HepG2 (cell line): ENCODE data around the gene PELI3. TPM values are rescaled to one million over a fixed set of nuclear protein-coding genes. Genes with fewer than 3 reads are reported as not detected.

Experiments
- ATAC-seq: fragments of 200-7000 bp; cut with Tn5 transposase; 3 replicates; pipeline ENCODE4 v1.9.1; 2020; ENCODE audit warnings: mild to moderate bottlenecking, moderate library complexity
- BruUV-seq: library from RNA; stranded (reverse); fragments of 400-500 nt; replicated peaks from 2 replicates; lab custom pipeline; 2021; lab: Mats Ljungman, UMichigan
- CTCF ChIA-PET: fragments of 300-600 bp; formaldehyde crosslinking; extraction: SDS; loops from one replicate; lab custom pipeline; 2021; ENCODE audit warnings: low total read pairs, inconsistent platforms, low intra/inter-chr PET ratio; lab: Yijun Ruan, JAX
- POLR2A ChIA-PET: fragments of 350-600 bp; sonication (Branson Sonifier 250); formaldehyde crosslinking; loops from one replicate; lab custom pipeline; 2020; ENCODE audit warnings: antibody characterized with exemption, inconsistent platforms; lab: Yijun Ruan, JAX
- DNase-seq: peaks from one replicate; pipeline ENCODE4 v3.0.0-alpha.2; 2015; ENCODE audit warnings: low spot score
- FAIRE-seq: peaks from 3 replicates; lab custom pipeline; 2011; peaks lifted over from hg19 to GRCh38; lab: Jason Lieb, UNC
- H2AFZ ChIP-seq: one replicate; pipeline ENCODE4 v1.6.1; 2011; ENCODE audit warnings: low read length, inconsistent platforms
- H3K27ac ChIP-seq: fragments of 300-600 bp; 3 replicates; pipeline ENCODE4 v1.8.0; 2011; ENCODE audit warnings: mixed run types, mild to moderate bottlenecking, mixed read lengths, low read length, inconsistent platforms; ENCODE audit not compliant: insufficient read depth; ENCODE audit errors: extremely low read length
- H3K27me3 ChIP-seq, 2 experiments: fragments of 200-600 bp in 1 of 2; 2 replicates in 1 of 2; 3 replicates in 1 of 2; pipeline versions ENCODE4 v1.6.0 to v1.8.0; 2011; ENCODE audit warnings: low read length in 2 of 2, mild to moderate bottlenecking in 2 of 2, moderate library complexity in 2 of 2, inconsistent platforms in 1 of 2; ENCODE audit not compliant: insufficient read depth in 2 of 2, control insufficient read depth in 1 of 2
- H3K36me3 ChIP-seq, 2 experiments: fragments of 200-600 bp in 1 of 2; replicated peaks in 1 of 2; 2 replicates in 1 of 2; 3 replicates in 1 of 2; pipeline versions ENCODE4 v1.5.1 to v1.8.0; 2011; ENCODE audit warnings: low read length in 2 of 2, inconsistent platforms in 1 of 2; ENCODE audit not compliant: insufficient read depth in 2 of 2, control insufficient read depth in 1 of 2
- H3K4me1 ChIP-seq: 2 replicates; pipeline ENCODE4 v1.5.1; 2012; ENCODE audit warnings: low read length, inconsistent platforms; ENCODE audit not compliant: insufficient read depth
- H3K4me2 ChIP-seq: 2 replicates; pipeline ENCODE4 v1.6.0; 2011; ENCODE audit warnings: low read depth, low read length, inconsistent platforms
- H3K4me3 ChIP-seq, 3 experiments: fragments of 200-600 bp in 1 of 3; sonication (generic), shearing (Covaris generic) in 1 of 3; replicated peaks in 1 of 3; 2 replicates each; pipeline ENCODE4 v1.5.1; 2011 to 2016; ENCODE audit warnings: low read length in 3 of 3, inconsistent platforms in 2 of 3, low read depth in 2 of 3, mild to moderate bottlenecking in 2 of 3, control low read depth in 1 of 3, mixed read lengths in 1 of 3; ENCODE audit not compliant: insufficient read depth in 1 of 3
- H3K79me2 ChIP-seq: one replicate; pipeline ENCODE4 v1.6.1; 2011; ENCODE audit warnings: low read length, inconsistent platforms; ENCODE audit not compliant: insufficient read depth
- H3K9ac ChIP-seq: 2 replicates; pipeline ENCODE4 v1.6.0; 2011; ENCODE audit warnings: mild to moderate bottlenecking, low read depth, low read length, inconsistent platforms; ENCODE audit not compliant: insufficient read depth
- H3K9me3 ChIP-seq: 2 replicates; pipeline ENCODE4 v1.5.1; 2012; ENCODE audit warnings: mild to moderate bottlenecking, low read length
- H4K20me1 ChIP-seq: 2 replicates; pipeline ENCODE4 v1.6.0; 2011; ENCODE audit warnings: inconsistent platforms, mild to moderate bottlenecking, low read length, moderate library complexity; ENCODE audit not compliant: insufficient read depth
- KLF15 ChIP-seq: sonication (generic); formaldehyde crosslinking; IDR thresholded peaks from 2 replicates; pipeline ENCODE4 v1.8.1; 2023; ENCODE audit warnings: borderline replicate concordance, mild to moderate bottlenecking, inconsistent platforms, missing genetic modification reagents, mixed read lengths
- RXRA ChIP-seq: sonication (generic); formaldehyde crosslinking; IDR thresholded peaks from 2 replicates; pipeline ENCODE4 v1.5.1; 2020; ENCODE audit warnings: missing genetic modification reagents
- THYN1 ChIP-seq: sonication (generic); formaldehyde crosslinking; IDR thresholded peaks from 2 replicates; pipeline ENCODE4 v1.8.1; 2023; ENCODE audit warnings: low read depth, mild to moderate bottlenecking, moderate library complexity, missing genetic modification reagents, borderline replicate concordance
- ZBTB3 ChIP-seq: sonication (generic); formaldehyde crosslinking; IDR thresholded peaks from 2 replicates; pipeline ENCODE4 v1.4.0; 2020; ENCODE audit warnings: low read depth, mild to moderate bottlenecking, moderate library complexity, missing genetic modification reagents, borderline replicate concordance
- ZBTB7B ChIP-seq: sonication (generic); formaldehyde crosslinking; IDR thresholded peaks from 2 replicates; pipeline ENCODE4 v1.4.0; 2020; ENCODE audit warnings: missing genetic modification reagents
- ZFP90 ChIP-seq: sonication (generic); formaldehyde crosslinking; IDR thresholded peaks from 2 replicates; pipeline ENCODE4 v1.8.0; 2022; ENCODE audit warnings: missing genetic modification reagents, mild to moderate bottlenecking, inconsistent platforms, borderline replicate concordance
- ZNF446 ChIP-seq: sonication (generic); formaldehyde crosslinking; IDR thresholded peaks from 2 replicates; pipeline ENCODE4 v1.5.0; 2020; ENCODE audit warnings: mild to moderate bottlenecking, missing genetic modification reagents
- WGBS: methylation state at CpG from one replicate; pipeline ENCODE4 v1.1.6; 2017; ENCODE audit warnings: low lambda C conversion rate; 5-methylcytosine and 5-hydroxymethylcytosine counted together
- in situ Hi-C: cut with HindIII; loops from 2 replicates; pipeline ENCODE4 v1.10.0; 2017; ENCODE audit warnings: low pct_unique_long_range_greater_than_20kb; ENCODE audit not compliant: extremely low pct_ligation_motif_present
- intact Hi-C: fragments of 100-400 bp; cut with micrococcal nuclease; formaldehyde crosslinking; loops from one replicate; pipeline ENCODE4 v1.10.0; 2022; ENCODE audit not compliant: unreplicated experiment
- polyA plus RNA-seq, 8 experiments: library from polyadenylated mRNA; depleted of rRNA in 3 of 8; stranded (reverse) in 7 of 8; unstranded in 1 of 8; fragments of >200 nt; fragmentation: Illumina TruSeq in 4 of 8; extraction: Trizol in 4 of 8; gene quantifications; 2 replicates each; pipeline versions ENCODE4 v1.2.1 to v1.2.3, GENCODE V29; 2011 to 2016; ENCODE audit warnings: low read depth in 4 of 8, missing spikeins in 1 of 8, mixed read lengths in 1 of 8; ENCODE audit not compliant: insufficient read depth in 1 of 8
- total RNA-seq, 5 experiments: library from RNA; depleted of rRNA; stranded (reverse); fragments of >200 nt; fragmentation: Illumina TruSeq; extraction: Trizol; gene quantifications; 2 replicates each; pipeline ENCODE4 v1.2.3, GENCODE V29; 2016; ENCODE audit warnings: low read depth in 1 of 5
- TF ChIP-seq, protein P1 (sequence below): sonication (generic); formaldehyde crosslinking; IDR thresholded peaks from 2 replicates; pipeline ENCODE4 v1.5.1; 2020; ENCODE audit warnings: missing genetic modification reagents, mild to moderate bottlenecking, borderline replicate concordance
- TF ChIP-seq, protein P2 (sequence below): sonication (generic); formaldehyde crosslinking; IDR thresholded peaks from 2 replicates; pipeline ENCODE4 v1.8.1; 2023; ENCODE audit warnings: missing genetic modification reagents, inconsistent platforms, borderline replicate concordance
- TF ChIP-seq, protein P3 (sequence below): sonication (generic); formaldehyde crosslinking; IDR thresholded peaks from 2 replicates; pipeline ENCODE4 v1.9.0; 2021; ENCODE audit warnings: missing genetic modification reagents, borderline replicate concordance

Gene PELI3
- total and polyA plus RNA-seq, 2 of the 13 experiments (the other 11 are each of a cell fraction or from before 2014, with no cell fraction given) = 2.0 to 4.0 TPM

DNA sequence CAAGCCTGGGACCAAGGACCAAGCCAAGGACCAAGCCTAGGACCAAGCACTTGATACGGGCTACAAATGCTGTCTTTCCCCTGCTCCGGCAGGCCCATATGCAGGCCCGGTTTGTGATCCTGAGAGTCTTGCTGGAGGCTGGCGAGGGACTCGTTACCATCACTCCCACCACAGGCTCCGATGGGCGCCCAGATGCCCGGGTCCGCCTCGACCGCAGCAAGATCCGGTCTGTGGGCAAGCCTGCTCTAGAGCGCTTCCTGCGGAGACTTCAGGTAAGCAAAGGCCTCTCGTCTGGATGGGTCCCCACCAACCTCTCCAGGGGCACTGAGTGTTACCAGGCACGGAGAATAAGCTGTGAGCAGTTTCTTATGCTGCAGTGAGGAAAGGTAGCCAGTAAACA, 30.5 kb downstream of the PELI3 start:
- in situ Hi-C loops (no loop called here), intact Hi-C loops (no loop called here)
- peaks cover 15 to 24% of the 10 kb centered on the region in 2 experiments; a peak in 4 of 5 replicates for H3K36me3 ChIP-seq
- FAIRE-seq = no peak
- H2AFZ ChIP-seq = no peak overlapping the region
- no peak overlapping the region for H3K9ac ChIP-seq
- TF ChIP-seq, protein P1, sequence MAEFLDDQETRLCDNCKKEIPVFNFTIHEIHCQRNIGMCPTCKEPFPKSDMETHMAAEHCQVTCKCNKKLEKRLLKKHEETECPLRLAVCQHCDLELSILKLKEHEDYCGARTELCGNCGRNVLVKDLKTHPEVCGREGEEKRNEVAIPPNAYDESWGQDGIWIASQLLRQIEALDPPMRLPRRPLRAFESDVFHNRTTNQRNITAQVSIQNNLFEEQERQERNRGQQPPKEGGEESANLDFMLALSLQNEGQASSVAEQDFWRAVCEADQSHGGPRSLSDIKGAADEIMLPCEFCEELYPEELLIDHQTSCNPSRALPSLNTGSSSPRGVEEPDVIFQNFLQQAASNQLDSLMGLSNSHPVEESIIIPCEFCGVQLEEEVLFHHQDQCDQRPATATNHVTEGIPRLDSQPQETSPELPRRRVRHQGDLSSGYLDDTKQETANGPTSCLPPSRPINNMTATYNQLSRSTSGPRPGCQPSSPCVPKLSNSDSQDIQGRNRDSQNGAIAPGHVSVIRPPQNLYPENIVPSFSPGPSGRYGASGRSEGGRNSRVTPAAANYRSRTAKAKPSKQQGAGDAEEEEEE (CRISPR knock-in tag) = no peak
- no peak for TF ChIP-seq ZNF446 (CRISPR knock-in tag)
- no peak for TF ChIP-seq KLF15 (CRISPR knock-in tag)
- no peak for TF ChIP-seq RXRA (CRISPR knock-in tag)
- no peak for TF ChIP-seq THYN1 (CRISPR knock-in tag)
- H3K4me3 ChIP-seq = no peak overlapping the region
- no peak for ATAC-seq
- H3K4me1 ChIP-seq = peaks cover 8% of the 10 kb centered on the region; the same call in 1 of the 2 replicates
- no peak for DNase-seq
- no peaks in the 10 kb centered on the region for H4K20me1 ChIP-seq
- H3K4me2 ChIP-seq = no peak overlapping the region
- H3K79me2 ChIP-seq = no peaks in the 10 kb centered on the region
- no peak overlapping the region for H3K27ac ChIP-seq
- H3K9me3 ChIP-seq = no peaks in the 10 kb centered on the region
- H3K27me3 ChIP-seq = no peaks in the 10 kb centered on the region
- 93% methylated on average over 12 of the region's 16 CpGs for WGBS
- ChIA-PET CTCF (no interaction called here), POLR2A (no interaction called here)
- no TSS peak for BruUV-seq

DNA sequence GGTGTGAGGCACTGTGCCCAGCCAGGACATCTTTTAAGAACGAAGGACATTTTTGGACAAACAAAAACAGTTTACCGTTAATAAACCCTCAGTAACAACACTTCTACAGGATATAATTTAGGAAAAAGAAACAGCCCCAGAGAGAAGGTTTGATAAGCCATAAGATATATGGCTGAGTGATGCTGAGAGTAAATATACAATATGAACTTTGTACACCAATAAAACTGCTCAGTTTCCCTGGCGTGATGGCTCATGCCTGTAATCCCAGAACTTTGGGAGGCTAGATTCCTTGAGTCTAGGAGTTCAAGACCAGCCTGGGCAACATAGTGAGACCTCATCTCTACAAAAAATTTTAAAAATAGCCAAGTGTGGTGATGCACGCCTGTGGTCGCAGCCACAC, 31.8 kb downstream of the PELI3 start:
- 94% methylated on average over 5 of the region's 5 CpGs for WGBS
- no TSS peak for BruUV-seq
- CTCF ChIA-PET = no interaction called here
- intact Hi-C loops (no loop called here), in situ Hi-C loops (no loop called here)
- Histone ChIP-seq H2AFZ (no peak overlapping the region), H3K36me3 (peaks cover 7 to 13% of the 10 kb centered on the region in 2 experiments; a peak in 4 of 5 replicates), H3K4me3 (no peak overlapping the region), H3K27ac (no peak overlapping the region), H3K4me1 (no peaks in the 10 kb centered on the region), H3K9ac (no peak overlapping the region), H4K20me1 (no peaks in the 10 kb centered on the region), H3K79me2 (no peaks in the 10 kb centered on the region), H3K27me3 (no peaks in the 10 kb centered on the region), H3K9me3 (no peaks in the 10 kb centered on the region), H3K4me2 (no peak overlapping the region)
- DNase-seq = no peak
- TF ChIP-seq, protein P2, sequence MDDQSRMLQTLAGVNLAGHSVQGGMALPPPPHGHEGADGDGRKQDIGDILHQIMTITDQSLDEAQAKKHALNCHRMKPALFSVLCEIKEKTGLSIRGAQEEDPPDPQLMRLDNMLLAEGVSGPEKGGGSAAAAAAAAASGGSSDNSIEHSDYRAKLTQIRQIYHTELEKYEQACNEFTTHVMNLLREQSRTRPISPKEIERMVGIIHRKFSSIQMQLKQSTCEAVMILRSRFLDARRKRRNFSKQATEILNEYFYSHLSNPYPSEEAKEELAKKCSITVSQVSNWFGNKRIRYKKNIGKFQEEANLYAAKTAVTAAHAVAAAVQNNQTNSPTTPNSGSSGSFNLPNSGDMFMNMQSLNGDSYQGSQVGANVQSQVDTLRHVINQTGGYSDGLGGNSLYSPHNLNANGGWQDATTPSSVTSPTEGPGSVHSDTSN = no peak
- TF ChIP-seq, protein P3, sequence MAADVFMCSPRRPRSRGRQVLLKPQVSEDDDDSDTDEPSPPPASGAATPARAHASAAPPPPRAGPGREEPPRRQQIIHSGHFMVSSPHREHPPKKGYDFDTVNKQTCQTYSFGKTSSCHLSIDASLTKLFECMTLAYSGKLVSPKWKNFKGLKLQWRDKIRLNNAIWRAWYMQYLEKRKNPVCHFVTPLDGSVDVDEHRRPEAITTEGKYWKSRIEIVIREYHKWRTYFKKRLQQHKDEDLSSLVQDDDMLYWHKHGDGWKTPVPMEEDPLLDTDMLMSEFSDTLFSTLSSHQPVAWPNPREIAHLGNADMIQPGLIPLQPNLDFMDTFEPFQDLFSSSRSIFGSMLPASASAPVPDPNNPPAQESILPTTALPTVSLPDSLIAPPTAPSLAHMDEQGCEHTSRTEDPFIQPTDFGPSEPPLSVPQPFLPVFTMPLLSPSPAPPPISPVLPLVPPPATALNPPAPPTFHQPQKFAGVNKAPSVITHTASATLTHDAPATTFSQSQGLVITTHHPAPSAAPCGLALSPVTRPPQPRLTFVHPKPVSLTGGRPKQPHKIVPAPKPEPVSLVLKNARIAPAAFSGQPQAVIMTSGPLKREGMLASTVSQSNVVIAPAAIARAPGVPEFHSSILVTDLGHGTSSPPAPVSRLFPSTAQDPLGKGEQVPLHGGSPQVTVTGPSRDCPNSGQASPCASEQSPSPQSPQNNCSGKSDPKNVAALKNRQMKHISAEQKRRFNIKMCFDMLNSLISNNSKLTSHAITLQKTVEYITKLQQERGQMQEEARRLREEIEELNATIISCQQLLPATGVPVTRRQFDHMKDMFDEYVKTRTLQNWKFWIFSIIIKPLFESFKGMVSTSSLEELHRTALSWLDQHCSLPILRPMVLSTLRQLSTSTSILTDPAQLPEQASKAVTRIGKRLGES (CRISPR knock-in tag) = no peak
- TF ChIP-seq ZBTB7B = no peak
- TF ChIP-seq ZFP90 = no peak
- TF ChIP-seq ZBTB3 (CRISPR knock-in tag) = no peak
- FAIRE-seq = no peak
- ATAC-seq = no peak
- POLR2A ChIA-PET = interaction anchor here (1.2 kb wide), 1 partner anchor 19 kb away, joined by 3 read pairs; no protein-coding TSS in a partner anchor
